SK-MEL-5 (cell line): ENCODE measurements around the gene FGGY. TPM values are rescaled to one million over a fixed set of nuclear protein-coding genes. Genes with fewer than 3 reads are reported as not detected.
"Not testable (repeated sequence)": the region's sequence is repeated elsewhere in the genome, so short reads cannot be mapped to it uniquely, and the experiment has no call there.

Experiments used
- DNase-seq: peaks from one replicate; pipeline ENCODE4 v3.0.0-alpha.2; 2016; ENCODE audit warnings: low read depth, low spot score
- in situ Hi-C: cut with HindIII; loops from 2 replicates; pipeline ENCODE4 v1.10.0; 2016; ENCODE audit warnings: low sequenced_read_pairs, high pct_unique_total_duplicates, low pct_unique_long_range_greater_than_20kb
- total RNA-seq: library from RNA; depleted of rRNA; stranded (reverse); fragments of >200 nt; shearing (Covaris generic); gene quantifications from 2 replicates; pipeline ENCODE4 v1.2.3, GENCODE V29; 2014

FGGY gene
- total RNA-seq, 1 experiment from 2014 or later = 12.0 TPM

- DNase-seq = no peak
- in situ Hi-C loops = no loop called here
These were observed 139.7 kb downstream of the FGGY start for GRCh38 chr1:59436637-59437036.

- no peak for DNase-seq
- in situ Hi-C loops = no loop called here
These were observed 141.2 kb downstream of the FGGY start for GRCh38 chr1:59438058-59438560.

- in situ Hi-C loops = no loop called here
- DNase-seq = no peak
These were observed 145.6 kb downstream of the FGGY start for GRCh38 chr1:59442492-59442891.

GRCh38 chr1:59443310-59443709 is 146.4 kb downstream of the FGGY start:
- DNase-seq = no peak
- in situ Hi-C loops = no loop called here

DNA sequence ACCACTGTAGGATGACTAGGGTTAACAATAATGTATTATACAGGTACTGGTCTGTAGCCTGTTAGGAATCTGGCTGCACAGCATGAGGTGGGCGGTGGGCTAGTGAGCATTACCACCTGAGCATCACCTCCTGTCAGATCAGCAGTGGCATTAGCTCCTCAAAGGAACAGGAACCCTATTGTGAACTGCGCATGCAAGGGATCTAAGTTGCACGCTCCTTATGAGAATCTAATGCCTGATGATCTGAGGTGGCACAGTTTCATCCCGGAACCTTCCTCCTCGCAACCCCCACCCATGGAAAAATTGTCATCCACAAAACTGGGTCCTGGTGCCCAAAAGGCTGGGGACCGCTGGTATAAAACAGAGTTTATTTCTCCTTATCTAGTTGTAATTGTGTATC is 147.6 kb downstream of the FGGY start:
- no peak for DNase-seq

GRCh38 chr1:59445040-59445439 is 148.1 kb downstream of the FGGY start:
- DNase-seq = no peak
- in situ Hi-C loops = no loop called here

More for the DNA sequence above, 147.6 kb downstream of the FGGY start:
- in situ Hi-C loops = no loop called here

GRCh38 chr1:59446257-59446901 is 149.5 kb downstream of the FGGY start:
- in situ Hi-C loops = no loop called here
- no peak for DNase-seq

- in situ Hi-C loops = no loop called here
- DNase-seq = no peak
These were observed 155.1 kb downstream of the FGGY start for GRCh38 chr1:59452026-59452425.

GRCh38 chr1:59452559-59452958 is 155.7 kb downstream of the FGGY start:
- DNase-seq = no peak
- in situ Hi-C loops = no loop called here

DNA sequence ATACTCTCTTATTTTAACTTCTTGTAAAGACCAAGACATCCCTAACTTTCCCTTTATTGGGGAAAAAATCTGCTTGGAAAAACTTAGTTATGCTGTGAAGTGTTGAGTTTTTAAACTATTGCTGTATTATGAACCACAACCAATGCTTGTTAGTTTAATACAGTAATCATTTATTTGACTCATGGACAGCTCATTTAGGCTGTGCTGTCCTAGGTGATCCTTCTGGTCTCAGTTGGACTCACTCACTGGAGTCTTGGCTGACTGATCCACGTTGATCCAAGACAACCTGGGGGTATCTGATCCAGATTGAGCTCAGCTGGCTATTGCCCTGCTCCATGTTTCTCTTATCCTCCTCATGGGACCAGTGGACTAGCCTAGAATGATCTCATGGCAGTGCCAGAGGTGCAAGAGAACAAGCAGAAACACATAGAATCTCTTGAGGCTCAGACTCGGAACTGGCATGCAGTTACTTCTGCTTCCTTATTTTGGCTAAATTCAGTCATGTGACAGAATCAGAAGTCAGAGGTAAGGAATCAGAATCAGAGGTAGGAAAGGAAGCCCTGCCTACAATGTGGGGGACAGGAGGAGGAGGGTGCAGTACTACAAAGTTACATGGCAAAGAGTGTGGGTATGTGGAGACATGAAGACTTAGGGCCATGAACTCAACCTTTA is 156.5 kb downstream of the FGGY start:
- DNase-seq = no peak
- in situ Hi-C loops = no loop called here

DNA sequence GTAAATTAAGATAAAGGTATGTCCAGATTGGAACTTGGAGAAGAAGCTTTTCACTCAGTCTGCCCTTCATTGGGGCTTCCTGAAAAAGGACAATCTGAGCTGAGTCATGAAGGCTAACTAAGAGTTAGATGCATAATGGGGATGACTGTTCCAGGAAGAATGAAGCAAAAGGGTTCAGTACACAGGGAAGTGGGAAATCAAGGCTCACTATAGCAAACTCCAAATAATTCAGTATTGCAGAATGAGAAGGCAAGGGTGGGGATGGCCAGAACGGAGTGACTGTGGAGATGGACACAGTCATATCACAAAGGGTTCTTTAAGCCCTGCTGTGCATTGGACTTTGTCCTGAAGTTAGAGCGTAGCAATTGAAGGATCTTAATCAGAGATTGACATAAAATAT is 158.3 kb downstream of the FGGY start:
- DNase-seq = no peak
- in situ Hi-C loops = no loop called here

DNA sequence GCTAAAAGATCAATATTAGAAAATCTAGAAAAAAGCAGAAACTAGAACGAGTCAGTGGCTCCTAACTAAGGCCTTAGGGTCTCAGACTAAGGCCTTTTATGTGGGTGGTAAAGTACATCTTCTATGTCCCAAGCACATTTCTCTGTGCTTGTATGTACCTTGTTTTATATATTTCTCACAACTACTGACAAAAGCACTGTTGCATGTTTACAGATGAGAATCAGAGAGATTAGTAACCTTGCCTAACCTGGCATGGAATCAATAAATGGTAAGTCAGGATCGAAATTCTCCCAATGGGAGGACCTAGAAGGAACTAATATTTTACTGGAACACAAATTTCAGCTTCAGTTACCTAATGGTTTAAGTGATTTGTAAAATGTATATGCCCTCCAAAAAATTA is 160.9 kb downstream of the FGGY start:
- no peak for DNase-seq
- in situ Hi-C loops = no loop called here

GRCh38 chr1:59458884-59459283 is 162.0 kb downstream of the FGGY start:
- DNase-seq = no peak
- in situ Hi-C loops = no loop called here

GRCh38 chr1:59462942-59463341 is 166.0 kb downstream of the FGGY start:
- DNase-seq, in situ Hi-C loops: not testable (repeated sequence)

- DNase-seq, in situ Hi-C loops: not testable (repeated sequence)
These were observed 168.6 kb downstream of the FGGY start for GRCh38 chr1:59465478-59465877.

DNA sequence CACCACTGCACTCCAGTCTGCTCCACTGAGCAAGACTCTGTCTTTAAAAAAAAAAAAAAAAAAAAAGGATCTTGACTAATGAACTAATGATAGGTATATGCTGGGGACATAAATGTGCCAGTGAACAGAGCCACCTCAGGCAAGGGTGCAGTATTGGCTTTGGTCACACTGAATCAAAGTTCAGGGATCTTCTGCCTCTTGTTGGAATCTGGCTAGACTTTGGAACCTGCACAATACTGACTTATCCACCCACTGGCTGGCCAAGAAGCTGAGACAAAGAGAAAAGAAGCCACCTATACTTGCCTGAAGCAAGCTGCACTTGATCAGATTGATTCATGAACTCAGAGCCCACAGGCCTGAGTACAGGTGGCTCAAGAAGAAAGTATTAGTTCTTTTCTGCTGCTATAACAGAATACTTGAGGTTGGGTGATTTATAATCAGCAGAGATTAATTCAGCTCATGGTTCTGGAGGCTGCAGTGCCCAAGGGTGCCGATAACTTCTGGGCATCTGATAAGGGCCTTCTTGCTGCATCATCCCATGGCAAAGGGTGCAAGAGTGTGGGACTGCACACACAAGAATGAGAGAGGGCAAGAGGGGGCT is 172.0 kb downstream of the FGGY start:
- in situ Hi-C loops = no loop called here
- DNase-seq = no peak

DNA sequence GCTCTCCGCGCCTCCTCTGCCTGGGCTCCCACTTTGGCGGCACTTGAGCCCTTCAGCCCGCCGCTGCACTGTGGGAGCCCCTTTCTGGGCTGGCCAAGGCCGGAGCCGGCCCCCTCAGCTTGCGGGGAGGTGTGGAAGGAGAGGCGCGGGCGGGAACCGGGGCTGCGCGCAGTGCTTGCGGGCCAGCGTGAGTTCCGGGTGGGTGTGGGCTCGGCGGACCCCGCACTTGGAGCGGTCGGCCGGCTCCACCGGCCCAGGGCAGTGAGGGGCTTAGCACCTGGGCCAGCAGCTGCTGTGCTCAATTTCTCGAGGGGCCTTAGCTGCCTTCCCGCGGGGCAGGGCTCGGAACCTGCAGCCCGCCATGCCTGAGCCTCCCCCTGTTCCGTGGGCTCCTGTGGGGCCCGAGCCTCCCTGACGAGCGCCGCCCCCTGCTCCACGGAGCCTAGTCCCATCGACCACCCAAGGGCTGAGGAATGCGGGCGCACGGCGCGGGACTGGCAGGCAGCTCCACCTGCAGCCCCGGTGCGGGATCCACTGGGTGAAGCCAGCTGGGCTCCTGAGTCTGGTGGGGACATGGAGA is 175.2 kb downstream of the FGGY start:
- in situ Hi-C loops, DNase-seq: not testable (repeated sequence)

DNA sequence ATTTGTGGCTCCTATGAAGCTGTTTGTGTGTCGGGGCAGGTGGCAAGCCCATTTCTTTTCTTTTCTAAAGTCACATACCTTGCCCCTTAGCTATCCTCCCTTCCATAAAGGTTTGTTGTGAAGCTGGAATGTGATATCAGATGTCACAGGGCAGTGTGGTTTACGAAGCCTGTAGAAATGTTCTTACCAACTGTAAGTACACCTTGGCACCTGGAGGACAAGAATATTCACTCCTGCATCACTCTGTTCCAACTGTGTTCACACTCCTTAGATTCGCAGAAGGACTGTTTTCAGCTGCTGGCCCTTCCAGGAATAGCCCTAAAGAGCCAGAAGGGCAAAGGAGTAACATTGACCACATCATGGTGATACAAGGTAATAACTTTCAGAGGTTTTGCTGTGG is 176.9 kb downstream of the FGGY start:
- in situ Hi-C loops = no loop called here
- no peak for DNase-seq
